Hematopoietic multipotent progenitor cell treated with erythropoietin and hydrocortisone succinate and interleukin-3 and kit ligand, for 15 days (in vitro differentiated cells): ENCODE results near the gene USP48.
"Not testable (repeated sequence)": the region's sequence is repeated elsewhere in the genome, so short reads cannot be mapped to it uniquely, and the experiment has no call there.

Source experiments
- DNase-seq: peaks from one replicate; pipeline ENCODE4 v3.0.0-alpha.2; 2015; ENCODE audit warnings: low spot score

The USP48 gene

DNA sequence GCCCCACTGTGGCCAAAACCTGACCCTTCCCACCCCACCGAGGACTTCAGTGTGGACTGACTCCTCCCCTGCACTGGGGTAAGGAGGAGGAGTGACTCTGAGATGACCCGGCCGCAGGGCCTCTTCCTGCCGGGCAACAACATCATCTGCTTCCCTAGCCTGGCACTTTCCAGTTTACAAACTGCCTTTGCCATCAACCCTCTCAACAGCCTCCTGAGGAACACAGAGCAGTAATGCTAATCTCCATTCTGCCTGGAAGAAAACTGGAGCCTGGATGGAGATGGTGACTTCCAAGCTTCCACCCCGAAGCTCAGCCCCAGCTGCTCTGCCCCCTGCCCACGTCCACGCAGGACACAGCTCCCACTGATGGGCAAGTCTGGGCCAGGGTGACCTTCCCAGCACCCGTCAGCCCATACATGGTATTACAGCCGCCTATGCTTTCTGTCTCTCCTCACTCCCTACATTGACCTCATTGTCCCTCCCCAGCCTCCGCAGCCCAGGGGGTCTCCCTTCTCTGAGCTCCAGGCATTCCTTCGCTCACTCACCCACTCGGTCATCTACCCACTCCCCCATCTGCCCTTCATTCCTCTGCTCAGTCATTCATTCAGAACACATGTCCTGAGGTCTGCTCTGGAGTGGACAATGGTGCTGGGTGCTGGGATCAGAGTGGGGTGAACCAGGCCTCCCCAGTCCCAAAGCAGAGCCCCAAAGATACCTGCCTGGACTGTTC is 148.0 kb downstream of the USP48 start:
- DNase-seq = no peak

DNA sequence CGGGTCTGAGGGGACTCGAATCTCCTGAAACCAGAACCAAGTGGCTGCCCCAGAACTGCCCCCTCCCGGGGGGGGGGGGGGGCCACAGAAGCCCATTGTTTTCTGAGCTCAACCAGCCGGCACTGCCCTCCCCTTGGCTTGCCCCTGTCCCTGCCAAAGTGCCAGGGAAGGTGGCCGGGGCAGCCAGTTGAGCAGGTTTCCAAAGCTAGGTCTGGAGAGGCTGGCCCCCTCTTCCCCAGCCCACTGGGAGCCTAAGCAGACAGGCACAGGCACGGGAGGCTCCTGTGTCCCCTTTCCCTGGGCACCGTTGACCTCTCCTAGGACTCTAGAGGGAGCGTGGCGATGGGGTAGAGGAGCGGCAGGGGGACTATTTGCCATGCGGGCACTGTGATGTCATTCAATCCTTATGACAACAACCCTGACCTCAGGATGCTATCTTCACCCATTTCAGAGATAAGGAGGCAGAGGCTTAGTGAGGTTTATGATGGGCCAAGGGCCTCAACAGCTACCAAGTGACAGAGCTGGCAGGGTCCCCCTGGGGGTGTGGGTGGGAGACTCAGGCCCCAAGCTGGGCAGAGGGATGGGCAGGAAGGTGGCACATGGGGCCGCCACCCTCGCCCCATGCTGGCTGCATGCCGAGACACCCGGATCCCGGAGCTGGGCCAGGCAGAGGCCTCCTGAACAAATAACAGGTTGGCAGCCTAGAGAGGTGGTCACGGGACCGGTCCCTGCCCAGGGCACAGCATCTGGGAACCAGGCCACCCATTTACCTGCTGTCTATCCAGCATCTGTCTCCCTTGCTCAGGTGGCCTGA is 148.8 kb downstream of the USP48 start:
- DNase-seq = no peak

DNA sequence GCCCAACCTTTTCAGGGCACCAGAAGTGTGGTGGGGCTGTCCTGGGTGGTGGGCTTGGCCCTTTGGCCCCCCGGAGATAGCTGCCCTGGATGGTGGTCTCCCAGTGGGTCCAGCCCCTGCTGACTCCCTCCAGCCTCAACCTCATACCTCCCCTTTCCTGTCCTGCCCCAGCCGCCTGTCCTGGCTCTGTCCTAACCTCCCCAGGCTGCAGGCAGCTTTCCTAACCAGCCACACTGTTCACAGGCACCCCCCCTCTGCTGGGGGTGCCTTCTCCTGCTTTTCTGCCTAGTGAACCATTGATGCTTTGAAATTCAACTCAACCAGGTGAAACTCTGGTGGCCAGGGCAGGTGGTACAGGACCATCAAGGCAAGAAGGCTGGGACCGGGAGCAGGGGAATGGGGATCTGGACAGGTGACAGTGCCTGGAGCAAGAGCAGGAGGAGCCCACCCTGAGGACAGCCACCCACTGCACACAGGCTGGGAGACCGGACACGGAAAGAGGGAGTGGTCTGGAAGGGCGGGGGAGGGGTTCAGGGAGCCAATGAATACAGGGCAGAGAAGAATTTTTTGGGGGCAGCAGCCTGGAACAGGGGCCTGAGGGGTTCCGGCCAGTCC is 149.7 kb downstream of the USP48 start:
- DNase-seq = no peak

DNA sequence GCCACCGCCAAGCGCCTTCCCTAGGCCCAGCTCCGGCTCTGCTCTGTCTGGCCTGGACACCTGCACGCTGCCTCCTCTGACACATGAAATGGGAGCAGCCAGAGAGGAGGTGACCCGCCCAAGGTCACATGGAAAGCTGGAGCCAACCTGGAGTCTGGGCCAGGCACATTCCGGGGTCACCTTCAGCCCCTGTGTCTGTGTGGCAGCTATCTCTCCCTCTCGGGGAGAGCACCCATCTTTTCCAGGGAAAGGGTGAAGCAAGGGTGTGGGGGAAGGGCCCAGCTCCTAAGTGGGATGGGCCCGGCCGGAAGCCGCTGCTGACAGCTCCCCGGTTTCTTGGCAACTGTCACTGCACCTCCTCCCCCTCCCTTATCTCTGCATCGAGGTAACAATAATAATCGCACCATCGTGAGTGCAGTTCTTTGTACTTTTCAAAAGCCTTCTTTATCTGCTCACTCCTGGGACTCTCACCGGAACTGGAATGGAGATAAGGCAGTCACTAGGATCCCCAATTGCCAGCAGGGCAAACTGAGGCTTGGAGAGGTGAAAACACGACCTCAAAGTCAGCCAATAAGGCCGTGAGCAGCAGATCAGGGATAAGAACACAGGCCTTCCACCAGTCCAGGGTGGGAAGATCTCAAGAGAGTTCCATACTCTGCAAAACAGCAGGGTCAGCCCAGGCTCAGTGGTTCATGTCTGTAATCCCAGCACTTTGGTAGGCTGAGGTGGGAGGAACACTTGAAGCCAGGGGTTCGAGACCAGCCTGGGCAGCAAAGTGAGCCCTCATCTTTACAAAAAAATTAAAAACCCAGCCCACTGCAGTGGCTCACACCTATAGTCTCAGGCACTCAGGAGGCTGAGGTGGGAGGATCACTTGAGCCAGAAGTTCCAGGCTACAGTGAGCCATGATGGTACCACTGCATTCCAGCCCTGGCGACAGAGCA is 150.7 kb downstream of the USP48 start:
- DNase-seq = no peak

GRCh38 chr1:21631590-21631943 is 151.4 kb downstream of the USP48 start:
- not testable (repeated sequence) for DNase-seq

DNA sequence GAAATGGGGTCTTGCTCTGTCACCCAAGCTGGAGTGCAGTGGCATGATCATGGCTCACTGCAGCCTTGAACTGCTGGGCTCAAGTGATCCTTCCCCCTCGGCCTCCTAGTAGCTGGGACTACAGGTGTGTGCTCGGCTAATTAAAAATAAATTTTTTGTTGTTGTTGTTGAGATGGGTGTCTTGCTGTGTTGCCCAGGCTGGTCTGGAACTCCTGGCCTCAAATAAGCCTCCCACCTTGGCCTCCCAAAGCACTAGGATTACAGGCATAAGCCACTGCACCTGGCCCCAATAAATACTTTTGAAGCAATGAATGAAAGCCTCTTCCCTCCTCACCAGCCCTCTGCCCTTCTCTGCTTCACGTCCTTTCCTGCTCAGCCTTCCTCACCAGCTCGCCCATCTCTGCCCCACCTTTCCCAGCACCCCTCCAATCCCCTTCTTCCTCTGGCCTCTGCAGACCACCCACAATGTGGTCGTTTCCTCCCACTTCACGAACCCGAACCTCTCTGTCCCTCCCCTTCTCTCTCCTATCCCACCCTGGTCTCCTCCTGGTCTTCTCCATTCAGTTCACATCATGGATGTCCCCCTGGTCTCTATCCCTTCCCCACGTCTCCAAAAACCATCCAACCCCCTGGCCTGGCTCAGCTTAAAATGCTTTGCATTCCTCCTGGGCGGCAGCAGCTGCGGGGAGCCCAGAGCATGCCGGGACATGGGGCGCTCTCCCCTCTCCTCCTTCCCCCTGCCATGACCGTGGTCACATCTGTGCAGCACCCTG is 152.2 kb downstream of the USP48 start:
- DNase-seq = no peak

- DNase-seq = no peak
Observed at GRCh38 chr1:21629971-21630370, 153.0 kb downstream of the USP48 start.

DNA sequence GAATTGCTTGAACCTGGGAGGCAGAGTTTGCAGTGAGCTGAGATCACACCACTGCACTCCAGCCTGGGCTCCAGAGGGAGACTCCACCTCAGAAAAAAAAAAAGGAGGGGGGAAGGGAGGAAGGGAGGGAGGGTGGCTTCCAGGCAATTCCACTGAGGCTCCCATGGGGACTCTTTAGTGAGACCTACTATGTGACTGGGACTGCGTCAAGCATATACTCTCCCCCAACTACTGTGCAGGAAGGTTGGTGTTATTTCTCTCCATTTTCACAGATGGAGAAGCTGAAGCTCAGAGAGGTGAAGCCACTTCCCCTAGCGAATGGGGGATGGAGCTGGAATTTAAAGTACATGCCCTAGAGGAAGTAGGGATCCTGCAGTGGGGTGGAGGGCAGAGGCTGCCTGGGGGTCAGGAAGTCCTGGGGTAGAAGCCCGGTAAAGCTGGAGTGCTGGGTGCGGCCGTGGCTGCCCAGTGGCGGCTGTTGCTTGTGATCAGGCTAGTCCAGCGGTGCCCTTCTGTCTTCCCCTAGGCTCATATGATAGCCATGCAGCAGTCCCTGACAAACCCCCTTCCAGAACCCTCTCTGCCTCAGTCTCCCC is 154.1 kb downstream of the USP48 start:
- no peak for DNase-seq
